Stimulated activated memory B cell treated with anti-CD40 and anti-IgM and Interleukin-4, amounts not matched to agents 10 μg/mL and 1 μg/mL and 100 μg/mL, for 72 hours (primary cell): ENCODE measurements around the gene IYD.

ENCODE experiments used
- ATAC-seq: fragments of 150-1000 bp; cut with Tn5 transposase; 2 replicates; pipeline ENCODE4 v1.10.0; 2021
- H3K27ac Mint-ChIP-seq: one replicate; pipeline ENCODE4 v1.8.0; 2022; ENCODE audit warnings: mild to moderate bottlenecking, mixed read lengths
- H3K27me3 Mint-ChIP-seq: one replicate; pipeline ENCODE4 v1.8.0; 2022; ENCODE audit warnings: mixed read lengths
- H3K36me3 Mint-ChIP-seq: one replicate; pipeline ENCODE4 v1.8.0; 2022; ENCODE audit warnings: mixed read lengths
- H3K4me1 Mint-ChIP-seq: one replicate; pipeline ENCODE4 v1.8.0; 2022; ENCODE audit warnings: mixed read lengths
- H3K4me3 Mint-ChIP-seq: one replicate; pipeline ENCODE4 v1.8.0; 2022; ENCODE audit warnings: mild to moderate bottlenecking, moderate library complexity, mixed read lengths
- H3K9me3 Mint-ChIP-seq: one replicate; pipeline ENCODE4 v1.8.0; 2022; ENCODE audit warnings: mixed read lengths

Gene IYD

DNA sequence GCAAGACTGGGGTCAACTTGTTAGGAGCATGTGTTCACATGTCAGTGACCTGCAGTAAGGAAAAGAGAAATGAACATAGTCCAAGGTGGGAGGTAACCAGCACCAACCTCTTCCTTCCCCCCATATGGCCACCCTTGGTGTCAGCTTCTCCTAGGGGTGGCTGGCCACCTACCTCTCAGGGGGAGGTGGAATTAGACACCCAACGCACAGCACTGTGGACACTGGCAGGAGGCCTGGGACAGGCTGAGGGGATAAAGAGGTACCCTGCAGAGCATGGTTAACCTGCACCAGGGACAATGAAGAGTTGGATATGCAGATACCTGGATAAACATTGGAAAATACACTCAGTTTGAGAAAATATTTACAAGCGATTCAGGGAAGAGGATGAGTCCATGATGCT lies 84.5 kb downstream of the IYD start:
- Mint-ChIP-seq H3K27ac (no peak overlapping the region), H3K4me1 (peaks cover 6% of the 10 kb centered on the region), H3K4me3 (no peak overlapping the region), H3K9me3 (no peaks in the 10 kb centered on the region), H3K36me3 (no peaks in the 10 kb centered on the region), H3K27me3 (no peaks in the 10 kb centered on the region)
- ATAC-seq = no peak
